SU-DHL-6 (cell line): ENCODE results near the gene MCUR1.
"Not testable (repeated sequence)": the region's sequence is repeated elsewhere in the genome, so short reads cannot be mapped to it uniquely, and the experiment has no call there.

Experiments
- H2AFZ ChIP-seq: fragments of 200-600 bp; sonication (generic); 2 replicates; pipeline ENCODE4 v1.6.1; 2014; ENCODE audit warnings: low read depth, mild to moderate bottlenecking, moderate library complexity, mixed read lengths, antibody characterized with exemption, low read length; ENCODE audit not compliant: severe bottlenecking
- H3F3A ChIP-seq: fragments of 200-600 bp; shearing (Covaris generic); 2 replicates; pipeline ENCODE4 v1.6.0; 2016; ENCODE audit warnings: antibody characterized with exemption, mild to moderate bottlenecking; ENCODE audit not compliant: insufficient read depth
- H3K27ac ChIP-seq: fragments of 200-600 bp; sonication (generic); 2 replicates; pipeline ENCODE4 v1.5.1; 2016; ENCODE audit warnings: low read depth, mild to moderate bottlenecking, low read length, moderate library complexity, mixed read lengths
- H3K27me3 ChIP-seq: fragments of 200-600 bp; sonication (generic), shearing (Covaris generic); 2 replicates; pipeline ENCODE4 v1.6.0; 2014; ENCODE audit warnings: mild to moderate bottlenecking, low read length
- H3K36me3 ChIP-seq: fragments of 200-600 bp; sonication (generic); 2 replicates; pipeline ENCODE4 v1.6.1; 2014; ENCODE audit warnings: mild to moderate bottlenecking, low read length, mixed read lengths
- H3K4me2 ChIP-seq: fragments of 300-600, 200-600 bp; shearing (Covaris generic), sonication (generic); 2 replicates; pipeline ENCODE4 v1.6.0; 2014; ENCODE audit warnings: low read length, low read depth, mild to moderate bottlenecking; ENCODE audit not compliant: poor library complexity, severe bottlenecking
- H3K4me3 ChIP-seq: fragments of 200-600 bp; sonication (generic); 2 replicates; pipeline ENCODE4 v1.5.1; 2014; ENCODE audit warnings: antibody characterized with exemption, low read length, mild to moderate bottlenecking, mixed read lengths; ENCODE audit not compliant: insufficient read depth, poor library complexity, severe bottlenecking
- H3K79me2 ChIP-seq: fragments of 200-600 bp; sonication (generic); 2 replicates; pipeline ENCODE4 v1.6.1; 2014; ENCODE audit warnings: mild to moderate bottlenecking, low read length, moderate library complexity; ENCODE audit not compliant: insufficient read depth
- H3K9ac ChIP-seq: fragments of 200-600 bp; sonication (generic); 2 replicates; pipeline ENCODE4 v1.7.0; 2014; ENCODE audit warnings: mild to moderate bottlenecking, low read length
- H3K9me2 ChIP-seq: fragments of 200-600 bp; sonication (generic); replicated peaks from 2 replicates; pipeline ENCODE4 v1.6.1; 2014; ENCODE audit warnings: low read length; ENCODE audit not compliant: insufficient read depth
- H3K9me3 ChIP-seq: fragments of 200-600 bp; sonication (generic); 2 replicates; pipeline ENCODE4 v1.6.1; 2014; ENCODE audit warnings: low read length, mixed read lengths; ENCODE audit not compliant: insufficient read depth
- H4K20me1 ChIP-seq: fragments of 200-600 bp; sonication (generic); 2 replicates; pipeline ENCODE4 v1.6.1; 2014; ENCODE audit warnings: low read depth, mild to moderate bottlenecking, antibody characterized with exemption, low read length, moderate library complexity, mixed read lengths
- CTCF ChIP-seq: fragments of 200-600 bp; sonication (generic); IDR thresholded peaks from one replicate; pipeline ENCODE4 v1.5.1; 2017; ENCODE audit warnings: antibody characterized with exemption, mild to moderate bottlenecking, low read length, moderate library complexity; ENCODE audit not compliant: insufficient read depth, poor library complexity, severe bottlenecking
- EZH2phosphoT487 ChIP-seq: fragments of 200-600 bp; sonication (generic), shearing (Covaris generic); conservative IDR thresholded peaks from 2 replicates; pipeline ENCODE4 v1.6.1; 2018; ENCODE audit warnings: mild to moderate bottlenecking, antibody characterized with exemption, low read length, moderate library complexity, mixed read lengths

MCUR1 gene, protein sequence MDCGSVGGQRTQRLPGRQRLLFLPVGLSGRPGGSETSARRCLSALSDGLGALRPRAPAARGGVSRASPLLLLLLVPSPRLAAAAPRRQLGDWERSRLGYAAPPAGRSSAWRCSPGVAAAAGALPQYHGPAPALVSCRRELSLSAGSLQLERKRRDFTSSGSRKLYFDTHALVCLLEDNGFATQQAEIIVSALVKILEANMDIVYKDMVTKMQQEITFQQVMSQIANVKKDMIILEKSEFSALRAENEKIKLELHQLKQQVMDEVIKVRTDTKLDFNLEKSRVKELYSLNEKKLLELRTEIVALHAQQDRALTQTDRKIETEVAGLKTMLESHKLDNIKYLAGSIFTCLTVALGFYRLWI

GRCh38 chr6:13814176-13814937 lies at the start of gene MCUR1:
Gene MCUR1 (minus strand): TSS chr6:13814557. CDS start chr6:13814429, 128 bp downstream.
- Histone ChIP-seq H3F3A (peaks cover 20% of the 10 kb centered on the region), H3K36me3 (peaks cover 1% of the 10 kb centered on the region; the same call in 1 of the 2 replicates), H3K27me3 (no peaks in the 10 kb centered on the region), H3K9me3 (no peaks in the 10 kb centered on the region), H2AFZ (peak within 1 kb of the TSS; percentile 88), H3K79me2 (peaks cover 42% of the 10 kb centered on the region), H3K9ac (peak within 1 kb of the TSS; percentile 87), H4K20me1 (peaks cover 7% of the 10 kb centered on the region; the same call in 1 of the 2 replicates), H3K4me2 (peak within 1 kb of the TSS; percentile 90), H3K9me2 (no peaks in the 10 kb centered on the region), H3K27ac (peak within 1 kb of the TSS; percentile 85), H3K4me3 (peak within 1 kb of the TSS; percentile 85)
- peak; percentile 29 for TF ChIP-seq CTCF
- no peak for TF ChIP-seq EZH2phosphoT487

DNA sequence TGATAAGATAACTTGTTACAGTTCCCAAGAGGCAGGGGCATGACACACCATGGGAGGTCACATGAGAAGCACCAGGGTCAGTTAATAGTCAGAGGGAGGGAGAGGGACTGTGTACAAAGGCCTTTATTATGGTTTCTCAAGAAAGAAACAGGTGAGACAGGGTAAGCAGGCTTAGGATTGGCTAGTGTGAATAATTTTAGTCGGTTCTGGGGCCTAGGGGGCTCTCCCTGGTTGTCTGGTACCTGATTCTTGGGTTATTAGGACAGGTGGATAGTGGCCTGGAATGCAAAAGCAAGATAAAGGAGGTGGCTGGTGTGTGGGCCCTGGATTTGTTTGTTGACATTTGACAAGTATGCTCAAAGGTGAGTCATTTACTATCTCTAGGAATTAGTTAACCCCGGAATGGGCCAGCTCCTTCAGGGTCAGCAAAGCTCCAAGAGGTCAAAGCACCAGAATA lies 49.4 kb upstream of the MCUR1 start:
- Histone ChIP-seq H2AFZ (no peak overlapping the region), H3K36me3 (no peaks in the 10 kb centered on the region), H4K20me1 (no peaks in the 10 kb centered on the region), H3K27me3 (no peaks in the 10 kb centered on the region), H3K9ac (no peak overlapping the region), H3F3A (no peaks in the 10 kb centered on the region), H3K4me2 (no peak overlapping the region), H3K27ac (no peak overlapping the region), H3K4me3 (no peak overlapping the region), H3K79me2 (no peaks in the 10 kb centered on the region), H3K9me2 (no peaks in the 10 kb centered on the region), H3K9me3 (no peaks in the 10 kb centered on the region)
- TF ChIP-seq EZH2phosphoT487 (no peak), CTCF (no peak)

DNA sequence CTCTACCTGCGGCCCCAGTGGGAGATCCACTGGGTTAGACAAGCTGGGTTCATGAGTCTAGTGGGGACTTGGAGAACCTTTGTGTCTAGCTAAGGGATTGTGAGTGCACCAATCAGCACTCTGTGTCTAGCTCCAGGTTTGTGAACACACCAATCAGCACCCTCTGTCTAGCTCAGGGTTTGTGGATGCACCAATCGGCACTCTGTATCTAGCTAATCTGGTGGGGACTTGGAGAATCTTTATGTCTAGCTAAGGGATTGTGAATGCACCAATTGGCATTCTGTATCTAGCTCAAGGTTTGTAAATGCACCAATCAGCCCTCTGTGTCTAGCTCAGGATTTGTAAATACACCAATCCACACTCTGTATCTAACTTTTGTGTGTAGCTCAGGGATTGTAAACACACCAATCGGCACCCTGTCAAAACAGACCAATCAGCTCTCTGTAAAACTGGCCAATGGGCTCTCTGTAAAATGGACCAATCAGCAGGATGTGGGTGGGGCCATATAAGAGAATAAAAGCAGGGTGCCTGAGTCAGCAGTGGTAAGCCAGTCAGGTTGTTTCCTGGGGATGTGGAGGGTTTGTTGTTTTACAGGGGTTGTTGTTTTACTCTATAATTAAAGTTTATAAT lies 46.3 kb upstream of the MCUR1 start:
- not testable (repeated sequence) for H3K36me3 ChIP-seq, H3K9ac ChIP-seq, H3K79me2 ChIP-seq, H4K20me1 ChIP-seq, H2AFZ ChIP-seq, H3K4me2 ChIP-seq, H3K4me3 ChIP-seq, H3K27me3 ChIP-seq, H3F3A ChIP-seq, H3K9me3 ChIP-seq, H3K9me2 ChIP-seq, H3K27ac ChIP-seq
